PFSK-1 (cell line): ENCODE measurements around the gene SAMD4A.

ENCODE experiments used
- FOXP2 ChIP-seq: optimal IDR thresholded peaks from 2 replicates; pipeline ENCODE3; 2011; ENCODE audit warnings: borderline replicate concordance, control low read depth, inconsistent platforms; ENCODE audit not compliant: insufficient read depth; ENCODE audit errors: extremely low read length, extremely low read depth
- POLR2AphosphoS5 ChIP-seq: IDR thresholded peaks from 2 replicates; pipeline ENCODE4 v1.6.1; 2012; ENCODE audit warnings: low read depth, mild to moderate bottlenecking, control low read depth, low read length, moderate library complexity
- REST ChIP-seq, 2 experiments: IDR thresholded peaks; 2 replicates each; pipeline versions ENCODE4 v1.6.1 to v1.8.0; 2011 to 2012; ENCODE audit warnings: low read depth in 2 of 2, low read length in 2 of 2, control low read depth in 1 of 2, inconsistent platforms in 1 of 2, mild to moderate bottlenecking in 1 of 2, moderate library complexity in 1 of 2; ENCODE audit not compliant: insufficient read depth in 1 of 2
- SIN3A ChIP-seq: IDR thresholded peaks from 2 replicates; pipeline ENCODE4 v1.6.1; 2012; ENCODE audit warnings: mild to moderate bottlenecking, low read length, moderate library complexity, borderline replicate concordance; ENCODE audit not compliant: insufficient read depth
- TAF1 ChIP-seq: IDR thresholded peaks from 2 replicates; pipeline ENCODE4 v1.6.1; 2012; ENCODE audit warnings: low read length, control low read depth, borderline replicate concordance; ENCODE audit not compliant: insufficient read depth

- TF ChIP-seq REST (IDR thresholded peaks at IDR 0.05; ENCODE audit: insufficient read depth in 1 of 2, low read depth in 2 of 2, low read length in 2 of 2) (no peak), POLR2AphosphoS5 (no peak), TAF1 (no peak), SIN3A (no peak), FOXP2 (no peak)
Observed at GRCh38 chr14:54631016-54631415, 64.1 kb downstream of the SAMD4A start.
